CD8-positive, alpha-beta memory T cell (primary cell): ENCODE data around the gene CAPSL. TPM values are rescaled to one million over a fixed set of nuclear protein-coding genes. Genes with fewer than 3 reads are reported as not detected.

Source experiments
- CTCF ChIA-PET: fragments of 350-600 bp; sonication (Branson Sonifier 250); formaldehyde crosslinking; loops from one replicate; lab custom pipeline; 2021; ENCODE audit warnings: antibody characterized with exemption; lab: Charles Lee
- POLR2A ChIA-PET: fragments of 350-600 bp; sonication (Branson Sonifier 250); formaldehyde crosslinking; loops from one replicate; lab custom pipeline; 2021; ENCODE audit warnings: antibody characterized with exemption; lab: Charles Lee
- DNase-seq, 5 donors: peaks; one replicate each; pipeline versions ENCODE4 v3.0.0 to v3.0.0-alpha.2; 2020 to 2022; ENCODE audit warnings: mixed read lengths in 1 of 5
- H3K27ac ChIP-seq: one replicate; pipeline ENCODE4 v1.7.0; 2013; ENCODE audit warnings: low read depth, mild to moderate bottlenecking, low read length, moderate library complexity
- H3K27me3 ChIP-seq: 2 replicates; pipeline ENCODE4 v1.7.0; 2013; ENCODE audit warnings: low read length, mild to moderate bottlenecking; ENCODE audit not compliant: insufficient read depth, poor library complexity, severe bottlenecking
- H3K36me3 ChIP-seq: 2 replicates; pipeline ENCODE4 v1.7.0; 2013; ENCODE audit warnings: mild to moderate bottlenecking, low read length, moderate library complexity; ENCODE audit not compliant: insufficient read depth
- H3K4me1 ChIP-seq: 2 replicates; pipeline ENCODE4 v1.7.0; 2013; ENCODE audit warnings: mild to moderate bottlenecking, low read length, moderate library complexity; ENCODE audit not compliant: insufficient read depth
- H3K4me3 ChIP-seq: 2 replicates; pipeline ENCODE4 v1.7.0; 2013; ENCODE audit warnings: mild to moderate bottlenecking, low read length
- H3K9me3 ChIP-seq: 2 replicates; pipeline ENCODE4 v1.7.0; 2013; ENCODE audit warnings: mild to moderate bottlenecking, low read length
- H3K27ac Mint-ChIP-seq, 8 donors: one replicate each; pipeline ENCODE4 v1.8.0; 2020 to 2021; ENCODE audit warnings: mixed read lengths in 8 of 8, mild to moderate bottlenecking in 6 of 8, inconsistent platforms in 3 of 8, moderate library complexity in 3 of 8
- H3K27me3 Mint-ChIP-seq, 2 donors: one replicate each; pipeline ENCODE4 v1.8.0; 2020 to 2021; ENCODE audit warnings: mixed read lengths in 2 of 2, mild to moderate bottlenecking in 1 of 2, moderate library complexity in 1 of 2
- H3K36me3 Mint-ChIP-seq, 3 donors: one replicate each; pipeline ENCODE4 v1.8.0; 2020 to 2021; ENCODE audit warnings: mixed read lengths in 3 of 3, inconsistent platforms in 1 of 3, mild to moderate bottlenecking in 1 of 3
- H3K4me1 Mint-ChIP-seq, 3 donors: one replicate each; pipeline ENCODE4 v1.8.0; 2020 to 2021; ENCODE audit warnings: mixed read lengths in 3 of 3, inconsistent platforms in 1 of 3, mild to moderate bottlenecking in 1 of 3
- H3K4me3 Mint-ChIP-seq, 7 donors: one replicate each; pipeline ENCODE4 v1.8.0; 2020 to 2021; ENCODE audit warnings: mixed read lengths in 7 of 7, mild to moderate bottlenecking in 6 of 7, moderate library complexity in 4 of 7, inconsistent platforms in 2 of 7
- H3K9me3 Mint-ChIP-seq, 5 donors: one replicate each; pipeline ENCODE4 v1.8.0; 2020 to 2022; ENCODE audit warnings: mixed read lengths in 5 of 5, mild to moderate bottlenecking in 3 of 5, moderate library complexity in 2 of 5, inconsistent platforms in 1 of 5
- polyA plus RNA-seq: library from polyadenylated mRNA; unstranded; fragments of 300-500 nt; fragmentation: Illumina TruSeq; gene quantifications from one replicate; pipeline ENCODE4 v1.2.3, GENCODE V29; 2021
- total RNA-seq, 2 experiments: library from RNA; stranded (reverse); gene quantifications; one replicate each; pipeline ENCODE4 v1.2.3, GENCODE V29; 2021

Gene CAPSL
- total and polyA plus RNA-seq, 3 experiments from 2014 or later = 0.40 to 0.59 TPM; not detected in 1

DNA sequence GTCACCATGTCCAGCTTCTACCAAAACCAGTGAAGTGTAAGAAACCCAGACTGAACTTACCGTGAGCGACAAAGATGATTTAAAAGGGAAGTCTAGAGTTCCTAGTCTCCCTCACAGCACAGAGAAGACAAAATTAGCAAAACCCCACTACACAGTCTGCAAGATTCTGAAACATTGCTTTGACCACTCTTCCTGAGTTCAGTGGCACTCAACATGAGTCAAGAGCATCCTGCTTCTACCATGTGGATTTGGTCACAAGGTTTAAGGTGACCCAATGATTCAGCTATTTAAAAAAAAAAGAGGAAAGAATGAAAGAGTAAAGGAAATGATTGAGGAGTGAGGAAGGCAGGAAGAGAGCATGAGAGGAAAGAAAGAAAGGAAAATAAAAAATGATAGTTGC lies 62.0 kb downstream of the CAPSL start:
- H3K36me3 Mint-ChIP-seq = peaks cover 51 to 88% (median 63%) of the 10 kb centered on the region in 3 donors
- ChIA-PET POLR2A (interaction anchor here (0.6 to 1.5 kb wide), 4 partner anchors 17 to 226 kb away, joined by 3 to 6 read pairs (median 3); no protein-coding TSS in a partner anchor), CTCF (interaction anchor here (1.1 to 1.9 kb wide), 2 partner anchors 22 to 225 kb away, joined by 3 to 5 read pairs; no protein-coding TSS in a partner anchor)
- no peak overlapping the region for H3K27ac ChIP-seq
- DNase-seq = no peak
- no peaks in the 10 kb centered on the region for H3K27me3 ChIP-seq
- H3K4me3 ChIP-seq = no peak overlapping the region
- H3K27ac Mint-ChIP-seq = peak overlapping the region; percentile 61 to 91 (median 82)
- H3K4me1 Mint-ChIP-seq = peaks cover 77 to 96% (median 93%) of the 10 kb centered on the region in 3 donors
- H3K9me3 ChIP-seq = no peaks in the 10 kb centered on the region
- peaks cover 67% of the 10 kb centered on the region for H3K4me1 ChIP-seq
- peak overlapping the region in 6 of 7 donors; percentile 23 to 62 (median 56) for H3K4me3 Mint-ChIP-seq
- H3K36me3 ChIP-seq = peaks cover 65% of the 10 kb centered on the region
- no peaks in the 10 kb centered on the region for H3K27me3 Mint-ChIP-seq
- H3K9me3 Mint-ChIP-seq = no peaks in the 10 kb centered on the region

DNA sequence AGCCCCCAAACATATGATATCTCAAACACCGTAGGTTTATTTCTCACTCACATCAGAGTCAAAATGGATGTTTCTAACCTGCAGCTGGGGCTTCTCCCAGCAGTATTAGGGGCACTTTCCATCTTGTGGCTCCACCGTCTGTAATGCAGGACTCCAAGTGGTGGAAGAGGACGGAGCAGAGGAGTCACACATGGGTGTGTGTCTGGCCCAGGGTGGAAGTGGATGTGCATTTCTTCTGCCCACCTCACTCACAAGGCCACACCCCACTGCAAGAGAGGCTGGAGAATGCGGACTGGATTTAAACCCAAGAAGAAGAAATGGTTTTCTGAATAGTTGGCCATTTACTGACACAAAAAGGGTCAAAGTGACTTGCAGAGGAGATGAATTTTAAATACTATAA lies 67.8 kb downstream of the CAPSL start:
- Histone ChIP-seq H3K4me3 (no peak overlapping the region), H3K4me1 (peaks cover 84% of the 10 kb centered on the region), H3K27ac (no peak overlapping the region), H3K9me3 (no peaks in the 10 kb centered on the region), H3K27me3 (no peaks in the 10 kb centered on the region), H3K36me3 (peaks cover 88% of the 10 kb centered on the region)
- Mint-ChIP-seq H3K27me3 (no peaks in the 10 kb centered on the region), H3K9me3 (no peaks in the 10 kb centered on the region), H3K4me1 (peaks cover 85 to 99% (median 94%) of the 10 kb centered on the region in 3 donors), H3K27ac (peak overlapping the region; percentile 15 to 99 (median 84)), H3K4me3 (peak overlapping the region in 5 of 7 donors; percentile 41 to 73 (median 52)), H3K36me3 (peaks cover 68 to 94% (median 88%) of the 10 kb centered on the region in 3 donors)
- DNase-seq = no peak
- ChIA-PET CTCF (interaction anchor here (0.8 to 2.4 kb wide), 5 partner anchors 12 to 94 kb away, joined by 3 to 13 read pairs (median 3); no protein-coding TSS in a partner anchor), POLR2A (interaction anchor here (1.2 to 3.0 kb wide), 6 partner anchors 10 to 89 kb away, joined by 3 to 24 read pairs (median 6); no protein-coding TSS in a partner anchor)

- no peak overlapping the region for H3K27ac ChIP-seq
- H3K4me1 Mint-ChIP-seq = peaks cover 86 to 99% (median 94%) of the 10 kb centered on the region in 3 donors
- no peak for DNase-seq
- peak overlapping the region; percentile 71 to 99 (median 86) for H3K27ac Mint-ChIP-seq
- no peaks in the 10 kb centered on the region for H3K27me3 Mint-ChIP-seq
- H3K9me3 ChIP-seq = no peaks in the 10 kb centered on the region
- peaks cover 77% of the 10 kb centered on the region for H3K4me1 ChIP-seq
- ChIA-PET POLR2A (interaction anchor here (0.6 to 3.0 kb wide), 8 partner anchors 8 to 48 kb away, joined by 3 to 24 read pairs (median 4); partner anchors contain the start of gene IL7R), CTCF (interaction anchor here (0.6 to 2.4 kb wide), 7 partner anchors 11 to 93 kb away, joined by 3 to 13 read pairs (median 3); no protein-coding TSS in a partner anchor)
- H3K27me3 ChIP-seq = no peaks in the 10 kb centered on the region
- H3K36me3 Mint-ChIP-seq = peaks cover 69 to 94% (median 89%) of the 10 kb centered on the region in 3 donors
- H3K4me3 ChIP-seq = no peak overlapping the region
- peaks cover 80% of the 10 kb centered on the region for H3K36me3 ChIP-seq
- peaks cover 0 to 4% (median 0%) of the 10 kb centered on the region in 5 donors for H3K9me3 Mint-ChIP-seq
- peak overlapping the region; percentile 8 to 76 (median 50) for H3K4me3 Mint-ChIP-seq
Measured at GRCh38 chr5:35869685-35870277, 68.6 kb downstream of the CAPSL start.

DNA sequence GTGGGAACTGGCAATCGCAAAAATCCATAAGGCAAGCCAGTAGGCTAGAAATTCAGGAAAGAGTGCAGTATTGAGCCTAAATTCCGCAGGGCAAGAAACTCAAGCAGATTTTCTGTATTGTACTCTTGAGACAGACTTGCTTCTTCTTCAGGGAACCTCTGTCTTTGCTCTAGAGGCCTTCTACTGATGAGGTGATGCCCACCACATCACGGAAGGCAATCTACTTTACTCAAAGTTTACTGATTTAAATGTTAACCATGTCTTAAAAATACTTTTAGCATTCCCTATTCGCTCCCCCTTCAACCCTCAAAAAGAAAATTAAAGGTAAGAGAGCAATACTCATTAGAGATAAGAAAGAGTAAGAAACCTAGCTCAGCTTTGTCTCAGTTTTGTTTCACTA lies 70.4 kb downstream of the CAPSL start:
- Mint-ChIP-seq H3K4me3 (peak overlapping the region; percentile 41 to 82 (median 75)), H3K36me3 (peaks cover 69 to 93% (median 89%) of the 10 kb centered on the region in 3 donors), H3K4me1 (peaks cover 81 to 99% (median 93%) of the 10 kb centered on the region in 3 donors), H3K9me3 (peaks cover 0 to 4% (median 0%) of the 10 kb centered on the region in 5 donors), H3K27ac (peak overlapping the region; percentile 71 to 99 (median 86)), H3K27me3 (no peaks in the 10 kb centered on the region)
- Histone ChIP-seq H3K4me1 (peaks cover 64% of the 10 kb centered on the region), H3K27ac (no peak overlapping the region), H3K4me3 (no peak overlapping the region), H3K27me3 (no peaks in the 10 kb centered on the region), H3K9me3 (no peaks in the 10 kb centered on the region), H3K36me3 (peaks cover 77% of the 10 kb centered on the region)
- POLR2A ChIA-PET = interaction anchor here (1.3 to 2.0 kb wide), 3 partner anchors 10 to 14 kb away, joined by 4 to 10 read pairs (median 4); no protein-coding TSS in a partner anchor
- no peak for DNase-seq
- CTCF ChIA-PET = interaction anchor here (1.0 to 1.8 kb wide), 3 partner anchors 10 to 91 kb away, joined by 3 to 8 read pairs (median 6); no protein-coding TSS in a partner anchor

DNA sequence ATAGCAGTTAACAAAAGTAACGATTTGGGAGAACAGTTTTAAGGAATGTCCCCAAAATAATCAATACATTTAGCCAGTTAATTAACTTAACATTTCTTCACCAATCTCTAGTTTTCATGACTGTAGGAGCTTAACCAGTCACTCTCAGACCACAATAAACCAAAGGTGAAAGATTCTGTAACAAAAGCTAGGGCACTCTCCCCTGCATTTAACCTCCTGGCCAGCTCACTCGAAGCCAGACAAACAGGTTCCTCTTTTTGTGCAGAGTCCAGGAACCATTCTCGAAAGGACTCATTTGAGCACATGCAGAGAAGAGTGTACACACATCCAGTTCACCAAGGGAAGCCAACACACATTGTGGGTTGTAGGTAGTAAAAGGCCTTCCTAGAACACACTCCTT lies 75.3 kb downstream of the CAPSL start:
- Mint-ChIP-seq H3K36me3 (peaks cover 78 to 93% (median 92%) of the 10 kb centered on the region in 3 donors), H3K9me3 (peaks cover 0 to 4% (median 0%) of the 10 kb centered on the region in 5 donors), H3K4me1 (peaks cover 66 to 84% (median 73%) of the 10 kb centered on the region in 3 donors), H3K27me3 (no peaks in the 10 kb centered on the region), H3K4me3 (peak overlapping the region; percentile 93 to 99 (median 97)), H3K27ac (peak overlapping the region; percentile 40 to 99 (median 96))
- no peak overlapping the region for H3K27ac ChIP-seq
- no peaks in the 10 kb centered on the region for H3K9me3 ChIP-seq
- H3K27me3 ChIP-seq = no peaks in the 10 kb centered on the region
- ChIA-PET CTCF (interaction anchor here (1.1 to 4.0 kb wide), 7 partner anchors 10 to 212 kb away, joined by 3 to 29 read pairs (median 5); no protein-coding TSS in a partner anchor), POLR2A (interaction anchor here (0.7 to 2.3 kb wide), 9 partner anchors 9 to 83 kb away, joined by 3 to 10 read pairs (median 5); no protein-coding TSS in a partner anchor)
- peaks cover 49% of the 10 kb centered on the region for H3K4me1 ChIP-seq
- H3K36me3 ChIP-seq = peaks cover 77% of the 10 kb centered on the region
- peak overlapping the region; percentile 93 for H3K4me3 ChIP-seq
- DNase-seq = no peak

DNA sequence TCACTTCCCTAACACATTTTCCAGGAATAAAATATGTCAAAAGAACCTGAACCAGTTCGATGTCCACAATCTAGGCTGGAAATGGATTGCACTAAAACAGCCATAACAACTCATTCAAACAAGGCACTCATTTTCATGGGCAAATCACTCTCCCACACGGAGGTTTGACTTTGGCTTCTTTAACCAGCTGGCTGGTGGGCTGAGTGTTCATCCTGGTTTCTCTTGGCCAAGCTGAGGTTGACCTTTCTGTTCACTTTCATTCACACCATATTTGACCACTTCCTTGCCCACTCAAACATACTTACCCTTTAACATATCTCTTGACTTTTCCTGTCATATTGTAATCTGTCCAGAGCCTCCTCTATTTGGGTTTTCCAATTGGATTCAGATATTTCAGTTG lies 76.3 kb downstream of the CAPSL start:
- peak overlapping the region; percentile 93 for H3K4me3 ChIP-seq
- no peak for DNase-seq
- Mint-ChIP-seq H3K27ac (peak overlapping the region; percentile 84 to 99 (median 96)), H3K4me3 (peak overlapping the region; percentile 93 to 99 (median 97)), H3K27me3 (no peaks in the 10 kb centered on the region), H3K36me3 (peaks cover 77 to 95% (median 93%) of the 10 kb centered on the region in 3 donors), H3K4me1 (peaks cover 57 to 73% (median 62%) of the 10 kb centered on the region in 3 donors), H3K9me3 (peaks cover 0 to 10% (median 0%) of the 10 kb centered on the region in 5 donors)
- peaks cover 67% of the 10 kb centered on the region for H3K36me3 ChIP-seq
- CTCF ChIA-PET = interaction anchor here (0.8 to 4.0 kb wide), 9 partner anchors 10 to 211 kb away, joined by 3 to 29 read pairs (median 3); no protein-coding TSS in a partner anchor
- H3K27ac ChIP-seq = peak overlapping the region; percentile 95
- POLR2A ChIA-PET = interaction anchor here (0.9 to 2.3 kb wide), 7 partner anchors 8 to 82 kb away, joined by 3 to 10 read pairs (median 5); no protein-coding TSS in a partner anchor
- H3K4me1 ChIP-seq = peaks cover 38% of the 10 kb centered on the region
- H3K9me3 ChIP-seq = no peaks in the 10 kb centered on the region
- H3K27me3 ChIP-seq = no peaks in the 10 kb centered on the region

DNA sequence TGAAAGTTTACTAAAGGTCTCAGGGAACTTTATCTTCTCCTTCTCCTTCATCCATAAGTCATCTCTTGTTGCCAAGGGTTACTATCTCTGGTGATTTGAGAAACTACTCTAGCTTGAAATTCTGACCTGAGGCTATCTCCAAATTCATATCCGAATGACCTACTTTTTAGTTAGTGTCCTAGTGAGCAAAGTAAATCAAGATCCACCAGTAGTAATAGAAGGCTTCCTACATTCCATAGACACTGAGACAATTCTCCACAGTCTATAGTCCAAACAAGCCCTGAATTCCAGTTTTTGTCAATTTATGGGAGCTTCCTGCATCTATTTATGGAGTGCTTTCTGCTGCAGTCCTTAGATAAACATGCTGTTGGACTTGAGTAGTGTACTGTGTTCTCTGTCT lies 76.7 kb downstream of the CAPSL start:
- Mint-ChIP-seq H3K4me3 (peak overlapping the region; percentile 93 to 99 (median 97)), H3K27me3 (no peaks in the 10 kb centered on the region), H3K27ac (peak overlapping the region; percentile 84 to 99 (median 96)), H3K4me1 (peaks cover 54 to 71% (median 59%) of the 10 kb centered on the region in 3 donors), H3K36me3 (peaks cover 75 to 94% (median 94%) of the 10 kb centered on the region in 3 donors), H3K9me3 (peaks cover 0 to 10% (median 0%) of the 10 kb centered on the region in 5 donors)
- Histone ChIP-seq H3K4me3 (peak overlapping the region; percentile 93), H3K4me1 (peaks cover 34% of the 10 kb centered on the region), H3K27me3 (no peaks in the 10 kb centered on the region), H3K9me3 (no peaks in the 10 kb centered on the region), H3K36me3 (peaks cover 64% of the 10 kb centered on the region), H3K27ac (peak overlapping the region; percentile 95)
- CTCF ChIA-PET = interaction anchor here (0.8 to 4.0 kb wide), 8 partner anchors 9 to 210 kb away, joined by 3 to 29 read pairs (median 3); no protein-coding TSS in a partner anchor
- no peak for DNase-seq
- POLR2A ChIA-PET = interaction anchor here (1.0 to 2.3 kb wide), 4 partner anchors 9 to 39 kb away, joined by 3 to 10 read pairs (median 4); no protein-coding TSS in a partner anchor
